HG03135 (cell line): ENCODE results near the gene POLN.

ENCODE experiments used
- ATAC-seq: cut with Tn5 transposase; IDR thresholded peaks from one replicate; pipeline ENCODE4 v1.9.1; 2021; ENCODE audit warnings: mild to moderate bottlenecking, moderate library complexity; ENCODE audit not compliant: unreplicated experiment

POLN gene

DNA sequence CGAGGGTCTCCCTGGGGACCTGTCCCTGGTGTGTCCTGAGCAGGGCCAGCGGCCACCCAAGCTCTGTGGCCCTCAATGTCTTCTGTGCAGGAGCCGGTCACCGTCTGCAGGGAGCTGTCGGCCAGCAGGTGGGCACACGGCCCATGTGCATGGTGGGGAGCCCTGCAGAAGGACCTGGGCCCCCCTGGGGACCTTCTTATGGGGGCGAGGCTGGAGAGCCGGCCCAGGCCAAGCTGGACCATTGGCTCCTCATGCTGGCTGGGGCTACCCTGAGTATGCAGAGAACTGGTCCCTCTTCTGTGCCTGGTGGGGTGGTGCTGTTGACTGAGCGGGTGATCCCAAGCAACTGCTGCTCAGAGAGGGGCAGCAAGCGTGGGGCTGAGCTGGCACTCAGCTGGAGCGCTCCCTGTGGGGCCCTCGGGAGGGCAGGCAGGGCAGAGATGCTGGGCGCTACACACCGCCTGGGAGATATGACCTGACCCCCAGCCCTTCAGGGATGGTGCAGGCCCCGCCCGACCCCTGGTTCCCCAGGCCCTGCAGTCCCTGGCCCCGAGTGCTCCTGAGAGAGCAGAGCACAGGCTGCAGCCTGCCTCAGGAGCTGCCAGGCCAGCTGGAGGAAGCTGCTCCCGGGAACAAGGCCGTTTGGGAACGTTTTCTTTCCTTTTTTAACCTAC is 168.0 kb downstream of the POLN start:
- ATAC-seq = no peak

DNA sequence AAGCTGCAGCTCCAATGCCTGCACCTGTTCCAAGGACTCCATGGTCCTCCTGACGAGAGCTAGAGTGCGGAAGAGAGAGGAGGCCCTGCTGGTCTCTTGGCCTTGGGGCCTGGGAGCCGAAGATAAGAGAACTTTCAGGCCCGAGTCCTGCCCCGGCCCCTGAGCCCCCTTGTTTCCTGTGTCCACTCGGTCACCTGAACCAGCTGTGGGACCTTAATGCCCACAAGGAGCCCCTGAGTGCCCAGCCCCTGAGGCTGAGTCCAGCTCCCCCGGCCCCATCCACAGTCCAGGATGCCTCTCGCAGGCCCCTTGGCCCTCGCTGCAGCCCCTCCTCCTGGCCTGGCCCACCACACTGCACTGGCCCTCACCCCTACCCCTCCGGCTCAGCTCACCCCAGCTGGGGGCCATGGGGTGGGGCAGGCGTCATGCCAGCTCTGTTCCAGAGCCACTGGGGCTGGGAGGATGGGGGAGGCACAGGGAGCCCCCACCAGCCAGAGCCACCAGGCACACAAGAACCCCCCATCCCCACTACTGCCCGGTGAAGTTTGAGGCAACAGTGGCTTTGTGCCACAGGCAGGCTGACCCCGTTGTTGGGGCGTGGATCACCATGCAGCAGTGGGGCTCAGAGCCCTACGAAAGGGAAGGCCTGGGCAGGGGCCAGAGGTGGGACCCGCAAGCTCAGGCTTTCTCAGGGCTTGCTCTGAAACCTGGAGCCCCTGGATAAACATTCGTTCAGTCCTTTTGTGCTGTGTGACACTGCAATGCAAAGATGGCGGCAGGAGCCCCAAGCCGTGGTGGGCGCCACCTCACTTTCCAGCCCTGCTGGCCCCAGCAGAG is 168.7 kb downstream of the POLN start:
- ATAC-seq = no peak

GRCh38 chr4:2071912-2072867 is 169.7 kb downstream of the POLN start:
- no peak for ATAC-seq

DNA sequence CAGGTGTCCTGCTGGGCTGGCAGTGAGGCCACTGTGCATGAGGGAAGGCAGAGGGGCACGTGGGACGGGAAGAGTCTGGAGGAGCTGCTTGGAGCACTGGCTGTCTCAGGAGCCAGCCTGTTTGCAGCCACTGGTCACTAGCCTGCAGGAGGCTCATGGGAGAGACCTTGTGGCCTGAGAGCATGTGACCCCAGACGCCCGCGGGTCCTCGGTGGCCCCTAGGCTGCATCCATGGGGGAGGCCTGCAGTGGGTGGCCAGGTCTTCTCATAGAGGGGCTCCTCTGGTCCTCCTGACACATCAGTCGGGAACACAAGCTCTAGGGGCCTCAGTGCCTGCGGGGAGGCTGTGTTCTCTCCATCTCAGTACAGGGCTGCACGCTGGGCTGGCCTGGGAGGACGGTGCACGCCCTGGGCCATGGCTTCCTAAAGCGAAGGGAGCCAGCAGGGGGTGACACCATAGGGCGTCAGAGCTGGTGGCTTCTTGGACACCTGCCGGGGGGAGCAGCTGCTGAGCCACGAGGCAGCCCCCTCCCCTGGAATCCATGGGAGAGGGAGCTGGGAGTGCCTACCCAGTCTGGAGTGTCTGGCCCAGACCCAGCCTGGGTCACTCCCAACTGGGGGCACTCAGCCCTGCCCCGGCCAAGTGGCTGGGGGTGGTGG is 170.5 kb downstream of the POLN start:
- no peak for ATAC-seq

- ATAC-seq = no peak
Measured at GRCh38 chr4:2070421-2071251, 171.3 kb downstream of the POLN start.

DNA sequence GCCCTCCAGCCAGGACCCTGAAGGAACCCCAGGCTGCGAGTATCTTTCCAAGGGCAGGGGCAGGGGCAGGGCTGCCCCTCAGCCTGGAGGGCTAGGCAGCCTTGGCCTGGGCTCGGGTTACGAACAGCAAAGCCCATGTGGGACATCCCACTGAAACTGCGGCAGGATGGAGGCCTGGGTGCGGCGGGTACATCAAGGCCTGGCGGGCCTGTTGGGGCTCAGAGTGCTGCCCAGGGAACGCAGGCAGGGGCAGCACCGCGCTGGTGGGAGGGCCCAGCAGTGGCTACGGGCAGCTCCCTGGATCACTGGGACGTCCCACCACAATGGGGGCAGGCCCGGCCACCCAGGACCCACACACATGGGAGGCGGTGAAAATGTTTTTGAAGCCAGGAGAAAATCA is 171.9 kb downstream of the POLN start:
- ATAC-seq = no peak

- no peak for ATAC-seq
Measured at GRCh38 chr4:2069161-2069971, 172.6 kb downstream of the POLN start.

DNA sequence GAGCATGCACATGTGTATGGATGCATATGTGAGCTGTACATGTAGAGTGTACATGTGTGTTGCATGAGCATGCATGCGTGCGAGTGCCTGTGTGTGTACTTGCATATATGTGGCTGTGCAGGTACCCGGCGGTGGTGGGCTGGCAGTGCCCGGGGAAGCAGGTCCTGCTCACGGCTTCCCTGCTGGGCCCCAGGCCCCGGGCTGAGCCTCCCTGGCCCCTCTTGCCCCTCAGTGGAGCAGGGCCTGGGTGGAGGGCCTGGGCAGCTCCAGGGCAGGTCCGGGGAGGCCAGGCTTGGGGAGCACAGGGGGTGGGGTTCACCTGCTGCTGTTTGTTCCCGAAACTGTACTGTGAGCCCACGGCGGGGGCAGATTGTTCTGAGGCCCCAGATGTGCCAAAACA is 173.4 kb downstream of the POLN start:
- ATAC-seq = no peak

DNA sequence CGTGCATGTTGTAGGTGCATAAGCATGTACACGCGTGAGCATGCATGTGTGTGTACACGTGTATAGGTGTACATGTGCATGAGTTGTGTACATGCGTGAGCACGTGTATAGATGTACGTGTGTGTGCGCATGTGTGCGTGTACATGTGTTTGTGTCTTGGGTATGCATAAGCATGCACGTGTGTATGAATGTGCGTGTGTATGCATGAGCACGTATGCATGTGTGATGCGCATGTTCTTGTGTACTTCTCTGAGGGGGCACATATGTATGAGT is 173.8 kb downstream of the POLN start:
- no peak for ATAC-seq

- no peak for ATAC-seq
Measured at GRCh38 chr4:2067446-2068197, 174.3 kb downstream of the POLN start.

GRCh38 chr4:2066571-2067445 is 175.1 kb downstream of the POLN start:
- no peak for ATAC-seq

DNA sequence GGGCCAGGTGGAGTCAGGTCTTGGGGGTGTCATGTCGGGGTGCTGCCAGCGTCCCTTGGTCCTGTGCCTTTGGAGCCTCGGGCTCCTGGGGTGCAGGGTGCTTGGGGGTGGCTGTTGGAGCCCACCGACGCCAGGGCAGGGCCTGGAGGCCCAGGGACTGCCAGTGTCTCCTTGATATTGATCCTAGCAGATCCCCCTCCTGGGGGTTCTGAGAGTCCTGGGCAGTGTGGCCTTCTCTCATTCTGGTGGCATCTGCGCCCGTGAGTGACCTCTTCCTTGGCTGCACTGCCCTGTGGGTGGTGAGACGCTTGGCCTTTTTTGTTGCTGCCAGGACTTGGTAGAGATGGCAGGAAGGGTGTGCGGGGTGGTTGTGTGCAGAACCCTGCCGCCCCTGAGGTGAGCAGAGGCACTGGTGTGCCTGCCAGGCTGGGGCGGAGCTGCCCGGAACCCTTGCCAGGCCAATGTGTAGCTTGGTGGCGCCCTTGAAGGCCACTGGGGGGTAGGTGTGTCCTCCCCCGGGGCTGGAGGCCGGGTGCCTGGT is 175.8 kb downstream of the POLN start:
- no peak for ATAC-seq

DNA sequence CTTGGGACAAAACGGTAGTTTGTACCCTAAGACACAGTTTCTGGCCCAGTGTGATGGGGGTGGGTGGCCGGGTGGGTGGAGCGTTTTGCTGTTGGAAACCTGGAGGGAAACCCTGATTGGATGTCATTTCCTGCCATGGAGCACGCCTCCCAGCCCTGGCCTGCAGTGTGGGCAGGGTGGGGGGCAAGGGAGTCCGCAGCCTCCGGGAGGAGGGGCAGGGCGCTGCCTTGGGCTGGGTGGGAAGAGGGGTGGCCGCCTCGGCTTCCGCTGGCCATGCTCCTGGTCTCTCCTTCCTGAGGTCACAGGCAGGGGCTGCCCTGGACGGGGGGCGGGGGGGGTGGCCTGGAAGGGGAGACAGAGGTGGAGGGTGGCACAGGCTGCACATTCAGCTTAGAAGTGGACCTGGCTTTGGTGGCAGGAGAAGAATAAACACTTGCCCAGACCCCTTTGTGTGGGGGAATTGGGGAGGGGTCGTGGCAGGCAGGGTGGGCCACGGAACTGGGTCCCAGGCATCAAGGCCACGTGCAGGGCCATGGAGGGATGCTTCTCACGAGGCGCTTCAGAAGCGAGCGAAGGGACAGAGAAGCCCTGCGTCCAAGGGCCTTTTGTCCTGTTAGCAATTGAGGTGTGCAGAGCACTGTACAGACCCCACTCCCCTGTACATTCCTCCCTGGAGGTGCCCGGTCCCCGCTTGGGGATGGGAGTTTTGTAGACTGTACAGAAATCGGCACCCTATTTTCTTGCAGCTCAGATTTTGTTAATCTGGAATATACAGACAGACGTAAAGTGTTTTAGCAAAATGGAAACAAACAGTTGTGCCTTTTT is 176.6 kb downstream of the POLN start:
- ATAC-seq = no peak

DNA sequence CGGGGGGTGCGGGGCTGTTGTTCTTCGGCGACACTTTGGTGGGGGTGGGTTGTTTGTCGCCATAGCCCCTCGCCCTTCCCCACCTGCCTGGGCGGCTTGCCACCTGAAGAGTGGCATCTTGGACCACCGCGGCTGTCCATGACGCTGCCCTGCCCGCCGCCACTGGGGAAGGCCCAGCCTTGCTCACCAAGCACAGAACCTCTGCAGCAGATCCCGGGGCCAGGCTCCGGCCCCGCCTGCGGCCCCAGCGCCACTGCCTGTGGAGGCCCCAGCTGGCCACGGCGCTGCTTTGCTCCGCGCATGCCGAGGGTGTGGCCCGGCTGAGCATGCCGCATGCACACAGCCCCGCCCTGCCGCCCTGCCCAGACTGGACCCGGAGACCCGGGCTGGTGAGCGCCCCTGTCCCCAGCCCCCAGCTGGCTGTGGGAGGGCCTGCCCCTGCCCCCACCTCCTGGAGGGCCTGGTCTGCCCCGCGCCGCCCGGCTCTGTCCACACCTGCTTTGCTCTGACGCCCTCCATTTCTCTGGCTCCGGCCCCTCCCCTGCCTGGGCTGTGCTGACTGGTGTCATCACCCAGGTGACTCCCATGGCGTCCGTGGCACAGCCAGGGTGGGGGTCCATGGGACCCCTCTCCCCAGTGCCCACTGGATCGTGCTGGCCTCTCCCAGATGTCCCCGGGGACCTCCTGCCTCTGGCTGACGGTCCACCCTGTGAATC is 177.5 kb downstream of the POLN start:
- ATAC-seq = no peak

DNA sequence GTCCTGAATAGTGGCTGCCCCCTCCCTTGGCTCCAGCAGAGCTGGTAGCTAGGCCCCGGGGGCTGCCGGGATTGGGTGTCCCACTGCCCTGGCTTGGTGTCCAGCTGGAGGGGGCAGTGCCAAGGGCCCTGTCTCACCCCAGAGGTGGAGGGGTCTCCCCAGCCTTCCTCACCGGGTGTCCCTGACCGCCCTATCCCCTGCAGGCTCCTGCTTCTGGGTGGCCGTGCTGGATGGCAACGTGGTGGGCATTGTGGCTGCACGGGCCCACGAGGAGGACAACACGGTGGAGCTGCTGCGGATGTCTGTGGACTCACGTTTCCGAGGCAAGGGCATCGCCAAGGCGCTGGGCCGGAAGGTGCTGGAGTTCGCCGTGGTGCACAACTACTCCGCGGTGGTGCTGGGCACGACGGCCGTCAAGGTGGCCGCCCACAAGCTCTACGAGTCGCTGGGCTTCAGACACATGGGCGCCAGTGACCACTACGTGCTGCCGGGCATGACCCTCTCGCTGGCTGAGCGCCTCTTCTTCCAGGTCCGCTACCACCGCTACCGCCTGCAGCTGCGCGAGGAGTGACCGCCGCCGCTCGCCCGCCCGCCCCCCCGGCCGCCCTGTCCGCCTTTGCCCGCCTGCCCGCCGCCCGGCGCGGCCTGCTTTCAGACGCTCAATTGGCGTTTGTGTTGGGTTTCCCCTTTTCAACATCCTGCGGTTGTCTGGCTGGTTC is 178.2 kb downstream of the POLN start:
- no peak for ATAC-seq
